NB4 (cell line): Measurements from ENCODE around the gene CXorf65.

Source experiments
- DNase-seq: peaks from one replicate; pipeline ENCODE4 v3.0.0; 2010; ENCODE audit warnings: low read depth
- H3K4me3 ChIP-seq: one replicate; pipeline ENCODE4 v1.5.1; 2011; ENCODE audit warnings: mild to moderate bottlenecking, low read depth, low read length, moderate library complexity
- MAX ChIP-seq: IDR thresholded peaks from 2 replicates; pipeline ENCODE4 v1.6.1; 2011; ENCODE audit warnings: low read depth, low read length
- MYC ChIP-seq: IDR thresholded peaks from 2 replicates; pipeline ENCODE4 v1.6.1; 2011; ENCODE audit warnings: low read depth, low read length
- POLR2A ChIP-seq: IDR thresholded peaks from 2 replicates; pipeline ENCODE4 v1.6.1; 2011; ENCODE audit warnings: mild to moderate bottlenecking; ENCODE audit not compliant: insufficient read length; ENCODE audit errors: extremely low read depth
- TF ChIP-seq, protein P1 (sequence below): IDR thresholded peaks from one replicate; pipeline ENCODE4 v1.5.1; 2012; ENCODE audit warnings: low read depth, low read length

Gene CXorf65

DNA sequence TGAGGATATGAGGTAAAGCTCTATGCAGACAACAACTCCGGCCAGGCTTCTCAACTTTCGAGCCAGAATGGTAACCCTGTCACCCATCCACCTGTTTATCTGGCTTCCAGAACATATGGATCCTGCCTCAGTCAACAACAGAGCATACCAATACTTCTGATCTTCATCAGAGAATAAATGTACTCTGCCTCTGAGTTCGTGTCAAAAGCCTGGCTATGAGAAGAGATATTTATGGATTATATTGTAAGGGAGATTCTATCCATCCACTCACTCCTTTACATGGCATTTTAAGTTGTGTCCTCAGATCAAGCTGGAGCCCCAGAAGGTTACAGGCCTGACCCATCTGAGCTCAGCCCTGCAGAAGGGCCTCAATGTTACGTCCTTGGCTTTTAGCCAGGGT, 20.6 kb downstream of the CXorf65 start:
- no peak overlapping the region for H3K4me3 ChIP-seq
- no peak for TF ChIP-seq MYC
- TF ChIP-seq, protein P1, sequence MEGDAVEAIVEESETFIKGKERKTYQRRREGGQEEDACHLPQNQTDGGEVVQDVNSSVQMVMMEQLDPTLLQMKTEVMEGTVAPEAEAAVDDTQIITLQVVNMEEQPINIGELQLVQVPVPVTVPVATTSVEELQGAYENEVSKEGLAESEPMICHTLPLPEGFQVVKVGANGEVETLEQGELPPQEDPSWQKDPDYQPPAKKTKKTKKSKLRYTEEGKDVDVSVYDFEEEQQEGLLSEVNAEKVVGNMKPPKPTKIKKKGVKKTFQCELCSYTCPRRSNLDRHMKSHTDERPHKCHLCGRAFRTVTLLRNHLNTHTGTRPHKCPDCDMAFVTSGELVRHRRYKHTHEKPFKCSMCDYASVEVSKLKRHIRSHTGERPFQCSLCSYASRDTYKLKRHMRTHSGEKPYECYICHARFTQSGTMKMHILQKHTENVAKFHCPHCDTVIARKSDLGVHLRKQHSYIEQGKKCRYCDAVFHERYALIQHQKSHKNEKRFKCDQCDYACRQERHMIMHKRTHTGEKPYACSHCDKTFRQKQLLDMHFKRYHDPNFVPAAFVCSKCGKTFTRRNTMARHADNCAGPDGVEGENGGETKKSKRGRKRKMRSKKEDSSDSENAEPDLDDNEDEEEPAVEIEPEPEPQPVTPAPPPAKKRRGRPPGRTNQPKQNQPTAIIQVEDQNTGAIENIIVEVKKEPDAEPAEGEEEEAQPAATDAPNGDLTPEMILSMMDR: no peak
- DNase-seq: no peak

GRCh38 chrX:71082822-71083221, 23.7 kb downstream of the CXorf65 start:
- DNase-seq: no peak
- TF ChIP-seq POLR2A (no peak), MAX (no peak), MYC (no peak)
- TF ChIP-seq, protein P1: no peak
- H3K4me3 ChIP-seq: no peak overlapping the region

DNA sequence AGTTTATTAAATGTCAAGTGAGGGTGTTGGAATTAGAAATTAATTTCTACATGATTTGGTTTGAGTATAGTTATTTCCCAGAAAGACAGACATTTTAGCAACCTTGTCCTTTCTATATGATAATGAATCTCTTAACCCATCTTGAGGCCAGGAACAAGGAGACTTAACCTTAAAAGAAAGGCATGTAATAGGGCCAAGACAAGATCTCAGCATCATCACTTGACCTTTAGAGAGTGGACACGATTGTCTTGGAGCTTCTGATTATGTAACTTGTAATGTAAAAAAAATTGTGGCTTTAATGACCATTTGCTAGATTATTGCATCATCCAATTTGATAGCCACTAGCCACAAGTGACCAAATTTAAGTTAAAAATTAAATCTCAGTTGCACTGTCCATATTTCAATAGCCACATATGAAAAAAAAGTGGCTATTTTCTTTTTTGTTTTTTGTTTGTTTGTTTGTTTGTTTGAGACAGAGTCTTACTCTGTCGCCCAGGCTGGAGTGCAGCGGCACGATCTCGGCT, 24.4 kb downstream of the CXorf65 start:
- no peak for TF ChIP-seq MAX
- no peak for TF ChIP-seq POLR2A
- no peak for TF ChIP-seq MYC
- TF ChIP-seq, protein P1: no peak
- DNase-seq: no peak
- no peak overlapping the region for H3K4me3 ChIP-seq

DNA sequence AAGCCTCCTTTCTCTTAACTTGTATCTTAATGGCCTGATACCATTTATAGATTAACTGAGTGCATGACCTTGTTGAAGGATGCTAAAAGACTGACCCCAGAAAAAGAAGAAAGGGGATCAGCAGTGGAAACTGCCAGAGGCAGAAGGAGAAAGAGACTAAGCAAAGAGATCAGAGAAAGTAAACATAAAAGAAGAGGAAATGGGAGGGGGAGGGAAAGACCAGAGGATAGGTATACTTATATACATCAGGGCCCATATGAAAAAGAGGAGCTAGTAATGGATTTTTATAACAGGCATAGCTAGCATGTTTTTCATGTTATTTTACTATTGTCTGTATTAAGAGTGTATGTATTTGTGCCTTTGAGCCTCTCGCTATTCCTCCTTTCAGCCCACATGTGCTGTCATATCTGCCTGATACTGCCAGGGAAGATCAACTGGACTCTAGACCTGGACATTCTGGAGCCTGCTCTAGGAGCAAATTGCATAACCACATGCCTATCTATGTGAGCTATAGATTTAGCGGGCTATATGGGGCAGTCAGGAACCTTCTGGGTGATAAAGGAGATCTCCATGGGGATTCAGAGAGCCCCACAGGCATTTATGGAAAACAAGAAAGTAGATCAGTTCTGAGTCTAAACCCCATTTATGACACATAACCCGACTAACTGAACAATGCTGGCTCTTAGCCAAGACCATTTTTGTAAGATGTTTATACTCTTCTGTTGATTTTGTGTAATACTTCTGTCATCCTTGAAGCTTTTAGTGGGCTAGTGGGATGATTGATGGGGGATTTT, 25.0 kb downstream of the CXorf65 start:
- TF ChIP-seq POLR2A: no peak
- TF ChIP-seq, protein P1: no peak
- TF ChIP-seq MYC: no peak
- TF ChIP-seq MAX: no peak
- H3K4me3 ChIP-seq: no peak overlapping the region
- DNase-seq: no peak

DNA sequence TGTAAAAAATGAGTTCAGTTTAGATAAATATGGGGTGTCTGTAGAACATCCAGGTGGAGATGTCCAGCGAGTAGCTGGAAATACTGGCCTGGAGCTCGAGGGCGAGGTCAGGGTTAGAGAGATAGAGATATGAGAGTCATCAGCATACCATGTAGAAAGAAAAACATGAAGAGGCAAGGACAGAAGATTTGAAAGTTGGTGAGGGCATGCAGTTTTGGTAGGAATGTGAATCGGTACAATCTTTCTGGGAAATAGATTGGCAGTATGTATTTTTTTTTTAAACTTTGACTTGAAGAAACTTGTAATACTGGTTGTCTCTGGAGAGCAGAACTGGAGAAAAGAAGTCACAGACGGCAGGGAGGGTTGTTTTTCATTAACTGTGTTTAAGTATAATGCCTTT, 36.0 kb downstream of the CXorf65 start:
- TF ChIP-seq POLR2A: no peak
- no peak for TF ChIP-seq MAX
- TF ChIP-seq MYC: no peak
- TF ChIP-seq, protein P1: no peak
- H3K4me3 ChIP-seq: no peak overlapping the region

More for the DNA sequence above, 36.0 kb downstream of the CXorf65 start:
- no peak for DNase-seq
